ENCODE measurements around the gene FRMPD1.

Gene FRMPD1

DNA sequence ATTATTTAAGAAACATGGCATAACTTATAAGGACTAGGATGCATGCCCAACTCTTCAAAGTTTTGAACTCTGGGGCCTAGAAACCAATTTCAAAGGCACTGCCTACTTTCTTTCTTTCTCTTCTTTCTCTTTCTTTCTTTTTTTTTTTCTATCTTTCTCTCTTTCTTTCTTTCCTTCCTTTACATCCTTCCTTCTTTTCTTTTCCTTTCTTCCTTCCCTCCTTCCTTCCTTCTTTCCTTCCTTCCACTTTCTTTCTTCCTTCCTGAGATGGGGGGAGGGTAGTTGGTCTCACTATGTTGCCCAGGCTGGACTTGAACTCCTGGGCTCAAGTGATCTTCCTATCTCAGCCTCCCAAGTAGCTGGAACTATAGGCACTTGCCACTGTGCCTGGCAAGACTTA lies 42.5 kb upstream of the FRMPD1 start:
- H3K9ac ChIP-seq (ENCODE audit: low read depth, low read length, poor library complexity): no peak overlapping the region
- no peak overlapping the region for H4K8ac ChIP-seq (ENCODE audit: low read depth, low read length)
- H2BK5ac ChIP-seq (ENCODE audit: low read length): no peak overlapping the region
- H3K4me3 ChIP-seq (ENCODE audit: low read length in 2 of 2): no peak overlapping the region
- no peak overlapping the region for H2BK120ac ChIP-seq (ENCODE audit: low read depth, low read length)
- H3K27ac ChIP-seq (replicated peaks; ENCODE audit: low read length): no peak overlapping the region
- no peaks in the 10 kb centered on the region for H3K36me3 ChIP-seq (replicated peaks in 1 of 2; ENCODE audit: control insufficient read depth in 2 of 2, insufficient read depth in 2 of 2, low read length in 2 of 2)
- H3K4ac ChIP-seq (ENCODE audit: low read length): no peak overlapping the region
- H3K4me2 ChIP-seq (ENCODE audit: insufficient read depth, low read length, poor library complexity, severe bottlenecking): no peak overlapping the region
- no peaks in the 10 kb centered on the region for H3K79me1 ChIP-seq (ENCODE audit: low read depth, low read length)
- peaks cover 0 to 25% (median 0%) of the 10 kb centered on the region in 3 experiments for H3K27me3 ChIP-seq (ENCODE audit: control insufficient read depth in 3 of 3, insufficient read depth in 3 of 3, low read depth in 1 of 3, low read length in 3 of 3)
- no peak overlapping the region for H3K23ac ChIP-seq (ENCODE audit: low read depth, low read length, poor library complexity)
- no peak for DNase-seq (ENCODE audit: low spot score)
- H2AFZ ChIP-seq (ENCODE audit: low read length): no peak overlapping the region
- no peaks in the 10 kb centered on the region for H3K4me1 ChIP-seq (ENCODE audit: control insufficient read depth in 2 of 2, insufficient read depth in 1 of 2, low read depth in 1 of 2, low read length in 2 of 2)
- no peaks in the 10 kb centered on the region for H3K9me3 ChIP-seq (replicated peaks in 1 of 2; ENCODE audit: control insufficient read depth in 2 of 2, insufficient read depth in 1 of 2, low read depth in 1 of 2, low read length in 2 of 2)
- H2BK15ac ChIP-seq (ENCODE audit: low read length): no peak overlapping the region
- H3K14ac ChIP-seq (ENCODE audit: low read length): no peak overlapping the region
- no peak overlapping the region for H2BK12ac ChIP-seq (ENCODE audit: low read length)
- H2AK5ac ChIP-seq (ENCODE audit: low read depth, low read length): no peak overlapping the region
- no peak overlapping the region for H3K18ac ChIP-seq (ENCODE audit: low read length)
- H4K91ac ChIP-seq (ENCODE audit: low read depth, low read length, poor library complexity): no peak overlapping the region

DNA sequence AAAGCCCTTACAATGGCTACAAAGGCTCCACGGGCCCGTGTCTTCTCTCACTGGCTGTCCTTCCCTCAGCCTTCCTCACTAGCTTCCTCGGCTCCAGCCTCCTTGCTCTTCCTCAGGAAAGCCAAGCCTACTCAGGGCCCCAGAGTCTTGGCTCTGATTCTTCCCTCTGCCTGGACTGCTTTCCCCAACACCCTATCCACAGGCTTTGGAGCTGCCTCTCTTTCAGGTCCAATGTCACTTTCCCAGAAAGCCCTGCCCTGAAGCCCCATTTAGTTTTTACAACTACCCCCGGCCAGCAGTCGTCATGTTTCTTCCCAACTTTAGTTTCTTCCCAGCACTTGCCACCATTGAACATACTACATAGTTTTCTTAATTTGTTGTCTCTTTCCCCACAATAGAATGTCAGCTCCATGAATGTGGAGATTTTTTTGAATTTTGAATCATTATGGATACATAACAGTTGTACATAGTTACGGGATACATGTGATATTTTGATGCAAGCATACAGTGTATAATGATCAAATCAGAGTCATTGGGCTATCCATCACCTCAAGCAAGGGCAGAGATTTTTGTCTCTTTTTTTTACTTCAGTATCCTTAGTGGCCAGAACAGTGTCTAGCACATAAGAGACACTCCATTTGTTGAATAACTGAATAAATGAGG lies 40.9 kb upstream of the FRMPD1 start:
- Histone ChIP-seq H2BK12ac (ENCODE audit: low read length) (no peak overlapping the region), H2BK15ac (ENCODE audit: low read length) (no peak overlapping the region), H3K79me1 (ENCODE audit: low read depth, low read length) (no peaks in the 10 kb centered on the region), H2AFZ (ENCODE audit: low read length) (peak overlapping the region; percentile 13), H3K14ac (ENCODE audit: low read length) (no peak overlapping the region), H4K91ac (ENCODE audit: low read depth, low read length, poor library complexity) (no peak overlapping the region), H3K36me3 (replicated peaks in 1 of 2; ENCODE audit: control insufficient read depth in 2 of 2, insufficient read depth in 2 of 2, low read length in 2 of 2) (no peaks in the 10 kb centered on the region), H2BK5ac (ENCODE audit: low read length) (no peak overlapping the region), H2BK120ac (ENCODE audit: low read depth, low read length) (no peak overlapping the region), H3K4me3 (ENCODE audit: low read length in 2 of 2) (no peak overlapping the region), H3K4ac (ENCODE audit: low read length) (no peak overlapping the region), H3K4me1 (ENCODE audit: control insufficient read depth in 2 of 2, insufficient read depth in 1 of 2, low read depth in 1 of 2, low read length in 2 of 2) (no peaks in the 10 kb centered on the region), H3K27me3 (ENCODE audit: control insufficient read depth in 3 of 3, insufficient read depth in 3 of 3, low read depth in 1 of 3, low read length in 3 of 3) (peaks cover 0 to 32% (median 0%) of the 10 kb centered on the region in 3 experiments), H3K23ac (ENCODE audit: low read depth, low read length, poor library complexity) (no peak overlapping the region), H3K9ac (ENCODE audit: low read depth, low read length, poor library complexity) (no peak overlapping the region), H3K9me3 (replicated peaks in 1 of 2; ENCODE audit: control insufficient read depth in 2 of 2, insufficient read depth in 1 of 2, low read depth in 1 of 2, low read length in 2 of 2) (no peaks in the 10 kb centered on the region), H3K4me2 (ENCODE audit: insufficient read depth, low read length, poor library complexity, severe bottlenecking) (no peak overlapping the region), H4K8ac (ENCODE audit: low read depth, low read length) (no peak overlapping the region), H3K18ac (ENCODE audit: low read length) (no peak overlapping the region), H3K27ac (replicated peaks; ENCODE audit: low read length) (no peak overlapping the region), H2AK5ac (ENCODE audit: low read depth, low read length) (no peak overlapping the region)
- DNase-seq (ENCODE audit: low spot score): no peak
- no CpG with 5 or more reads among the region's 6 CpGs for WGBS, 2 donors (ENCODE audit: extremely low coverage in 2 of 2, insufficient read length in 2 of 2, insufficient replicate concordance in 1 of 2)

DNA sequence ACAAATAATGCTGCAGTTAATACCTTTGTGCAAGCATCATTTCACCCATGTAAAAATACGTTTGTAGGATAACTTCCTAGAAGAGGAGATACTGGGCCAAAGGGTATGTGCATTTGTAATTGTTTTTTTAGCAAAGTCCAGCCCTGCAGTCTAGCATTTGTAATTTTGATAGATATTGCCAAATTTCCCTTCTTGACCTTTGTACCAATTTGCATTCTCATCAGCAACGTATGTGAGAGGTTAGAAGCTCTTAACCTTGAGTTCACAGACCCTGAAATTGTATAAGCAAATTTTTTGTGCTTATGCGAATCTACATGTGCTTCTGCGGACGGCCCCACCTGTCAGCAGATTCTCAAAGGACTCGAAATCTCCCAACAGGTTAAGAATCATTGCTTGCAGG lies 39.7 kb upstream of the FRMPD1 start:
- no peak overlapping the region for H2BK120ac ChIP-seq (ENCODE audit: low read depth, low read length)
- no peak overlapping the region for H3K4me3 ChIP-seq (ENCODE audit: low read length in 2 of 2)
- no peaks in the 10 kb centered on the region for H3K4me1 ChIP-seq (ENCODE audit: control insufficient read depth in 2 of 2, insufficient read depth in 1 of 2, low read depth in 1 of 2, low read length in 2 of 2)
- no peak overlapping the region for H3K23ac ChIP-seq (ENCODE audit: low read depth, low read length, poor library complexity)
- H3K9me3 ChIP-seq (replicated peaks in 1 of 2; ENCODE audit: control insufficient read depth in 2 of 2, insufficient read depth in 1 of 2, low read depth in 1 of 2, low read length in 2 of 2): no peaks in the 10 kb centered on the region
- H3K9ac ChIP-seq (ENCODE audit: low read depth, low read length, poor library complexity): no peak overlapping the region
- H3K36me3 ChIP-seq (replicated peaks in 1 of 2; ENCODE audit: control insufficient read depth in 2 of 2, insufficient read depth in 2 of 2, low read length in 2 of 2): no peaks in the 10 kb centered on the region
- DNase-seq (ENCODE audit: low spot score): no peak
- H3K4ac ChIP-seq (ENCODE audit: low read length): no peak overlapping the region
- no peak overlapping the region for H3K14ac ChIP-seq (ENCODE audit: low read length)
- no peak overlapping the region for H2AK5ac ChIP-seq (ENCODE audit: low read depth, low read length)
- H3K18ac ChIP-seq (ENCODE audit: low read length): no peak overlapping the region
- WGBS, 2 donors (ENCODE audit: extremely low coverage in 2 of 2, insufficient read length in 2 of 2, insufficient replicate concordance in 1 of 2): no CpG with 5 or more reads among the region's 6 CpGs
- H4K8ac ChIP-seq (ENCODE audit: low read depth, low read length): no peak overlapping the region
- no peaks in the 10 kb centered on the region for H3K79me1 ChIP-seq (ENCODE audit: low read depth, low read length)
- no peak overlapping the region for H3K4me2 ChIP-seq (ENCODE audit: insufficient read depth, low read length, poor library complexity, severe bottlenecking)
- no peak overlapping the region for H2BK12ac ChIP-seq (ENCODE audit: low read length)
- H3K27ac ChIP-seq (replicated peaks; ENCODE audit: low read length): no peak overlapping the region
- H2AFZ ChIP-seq (ENCODE audit: low read length): no peak overlapping the region
- peaks cover 0 to 33% (median 0%) of the 10 kb centered on the region in 3 experiments for H3K27me3 ChIP-seq (ENCODE audit: control insufficient read depth in 3 of 3, insufficient read depth in 3 of 3, low read depth in 1 of 3, low read length in 3 of 3)
- no peak overlapping the region for H2BK5ac ChIP-seq (ENCODE audit: low read length)
- no peak overlapping the region for H4K91ac ChIP-seq (ENCODE audit: low read depth, low read length, poor library complexity)
- no peak overlapping the region for H2BK15ac ChIP-seq (ENCODE audit: low read length)

DNA sequence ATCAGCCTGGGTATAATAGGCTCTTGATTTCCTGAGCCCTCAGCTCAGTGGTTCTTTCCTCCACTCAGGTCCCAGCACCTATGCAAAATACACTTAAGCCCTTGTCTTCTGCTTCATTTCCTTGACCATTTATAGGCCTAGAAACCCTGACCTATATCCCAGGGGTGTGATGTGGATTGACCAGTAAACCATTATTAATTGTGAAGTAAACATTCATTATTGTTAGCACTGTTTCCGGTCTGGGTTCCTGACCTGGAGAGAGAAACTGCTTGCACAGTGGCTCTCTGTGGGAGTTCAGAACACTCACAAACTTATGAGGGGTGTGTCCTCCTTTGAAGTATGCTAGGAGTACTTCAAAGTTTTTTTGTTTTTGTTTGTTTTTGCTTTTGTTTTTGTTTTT lies 38.8 kb upstream of the FRMPD1 start:
- H3K18ac ChIP-seq (ENCODE audit: low read length): no peak overlapping the region
- no peak overlapping the region for H2BK5ac ChIP-seq (ENCODE audit: low read length)
- H3K79me1 ChIP-seq (ENCODE audit: low read depth, low read length): no peaks in the 10 kb centered on the region
- H4K91ac ChIP-seq (ENCODE audit: low read depth, low read length, poor library complexity): no peak overlapping the region
- no peak overlapping the region for H3K4ac ChIP-seq (ENCODE audit: low read length)
- H3K27me3 ChIP-seq (ENCODE audit: control insufficient read depth in 3 of 3, insufficient read depth in 3 of 3, low read depth in 1 of 3, low read length in 3 of 3): peaks cover 0 to 38% (median 0%) of the 10 kb centered on the region in 3 experiments
- H3K14ac ChIP-seq (ENCODE audit: low read length): no peak overlapping the region
- no peak overlapping the region for H3K4me2 ChIP-seq (ENCODE audit: insufficient read depth, low read length, poor library complexity, severe bottlenecking)
- H3K9ac ChIP-seq (ENCODE audit: low read depth, low read length, poor library complexity): no peak overlapping the region
- no peaks in the 10 kb centered on the region for H3K4me1 ChIP-seq (ENCODE audit: control insufficient read depth in 2 of 2, insufficient read depth in 1 of 2, low read depth in 1 of 2, low read length in 2 of 2)
- WGBS, 2 donors (ENCODE audit: extremely low coverage in 2 of 2, insufficient read length in 2 of 2, insufficient replicate concordance in 1 of 2): no CpG with 5 or more reads among the region's 1 CpG
- no peak overlapping the region for H2BK12ac ChIP-seq (ENCODE audit: low read length)
- H3K4me3 ChIP-seq (ENCODE audit: low read length in 2 of 2): no peak overlapping the region
- no peak overlapping the region for H3K23ac ChIP-seq (ENCODE audit: low read depth, low read length, poor library complexity)
- no peak overlapping the region for H4K8ac ChIP-seq (ENCODE audit: low read depth, low read length)
- DNase-seq (ENCODE audit: low spot score): no peak
- H2AK5ac ChIP-seq (ENCODE audit: low read depth, low read length): no peak overlapping the region
- no peak overlapping the region for H2AFZ ChIP-seq (ENCODE audit: low read length)
- no peak overlapping the region for H3K27ac ChIP-seq (replicated peaks; ENCODE audit: low read length)
- H2BK15ac ChIP-seq (ENCODE audit: low read length): no peak overlapping the region
- no peaks in the 10 kb centered on the region for H3K36me3 ChIP-seq (replicated peaks in 1 of 2; ENCODE audit: control insufficient read depth in 2 of 2, insufficient read depth in 2 of 2, low read length in 2 of 2)
- H3K9me3 ChIP-seq (replicated peaks in 1 of 2; ENCODE audit: control insufficient read depth in 2 of 2, insufficient read depth in 1 of 2, low read depth in 1 of 2, low read length in 2 of 2): no peaks in the 10 kb centered on the region
- H2BK120ac ChIP-seq (ENCODE audit: low read depth, low read length): no peak overlapping the region

Data from neuronal stem cell (in vitro differentiated cells).